ENCODE results near the gene SLC39A7.

DNA sequence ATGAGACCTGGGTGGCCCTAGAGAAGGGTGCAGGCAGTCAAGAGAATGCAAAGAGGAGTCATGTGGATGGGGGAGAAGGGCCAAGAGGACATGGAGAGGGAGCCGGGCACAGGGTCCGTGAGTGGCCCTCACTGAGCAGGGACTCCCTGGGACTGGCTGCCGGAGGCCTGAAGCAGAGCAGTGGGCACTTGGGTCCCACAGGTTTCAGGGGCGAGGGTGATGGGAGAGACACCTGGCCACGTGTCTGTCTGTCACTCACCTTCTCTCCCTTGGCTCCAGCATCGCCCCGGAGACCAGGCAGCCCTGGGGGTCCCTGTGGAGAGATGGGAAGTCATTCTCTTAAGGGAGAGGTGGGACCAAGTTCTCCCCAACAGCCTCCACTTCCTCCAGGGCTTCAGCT is 33.9 kb upstream of the SLC39A7 start:
- TF ChIP-seq, protein P1, sequence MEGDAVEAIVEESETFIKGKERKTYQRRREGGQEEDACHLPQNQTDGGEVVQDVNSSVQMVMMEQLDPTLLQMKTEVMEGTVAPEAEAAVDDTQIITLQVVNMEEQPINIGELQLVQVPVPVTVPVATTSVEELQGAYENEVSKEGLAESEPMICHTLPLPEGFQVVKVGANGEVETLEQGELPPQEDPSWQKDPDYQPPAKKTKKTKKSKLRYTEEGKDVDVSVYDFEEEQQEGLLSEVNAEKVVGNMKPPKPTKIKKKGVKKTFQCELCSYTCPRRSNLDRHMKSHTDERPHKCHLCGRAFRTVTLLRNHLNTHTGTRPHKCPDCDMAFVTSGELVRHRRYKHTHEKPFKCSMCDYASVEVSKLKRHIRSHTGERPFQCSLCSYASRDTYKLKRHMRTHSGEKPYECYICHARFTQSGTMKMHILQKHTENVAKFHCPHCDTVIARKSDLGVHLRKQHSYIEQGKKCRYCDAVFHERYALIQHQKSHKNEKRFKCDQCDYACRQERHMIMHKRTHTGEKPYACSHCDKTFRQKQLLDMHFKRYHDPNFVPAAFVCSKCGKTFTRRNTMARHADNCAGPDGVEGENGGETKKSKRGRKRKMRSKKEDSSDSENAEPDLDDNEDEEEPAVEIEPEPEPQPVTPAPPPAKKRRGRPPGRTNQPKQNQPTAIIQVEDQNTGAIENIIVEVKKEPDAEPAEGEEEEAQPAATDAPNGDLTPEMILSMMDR (IDR thresholded peaks at IDR 0.05; ENCODE audit: low read length) = no peak
- TF ChIP-seq EZH2 (IDR thresholded peaks at IDR 0.05; ENCODE audit: borderline replicate concordance, low read length) = no peak
